Muscle of leg (tissue), 11 donors: ENCODE measurements around the gene TMEM203. TPM values are rescaled to one million over a fixed set of nuclear protein-coding genes. Genes with fewer than 3 reads are reported as not detected.
"Not testable (repeated sequence)": the region's sequence is repeated elsewhere in the genome, so short reads cannot be mapped to it uniquely, and the experiment has no call there.

Experiments used
- DNase-seq: peaks from one replicate; pipeline ENCODE4 v3.0.0; 2013
- H3K27ac ChIP-seq: one replicate; pipeline ENCODE4 v1.5.1; 2013; ENCODE audit warnings: mild to moderate bottlenecking, low read length, control low read depth
- H3K27me3 ChIP-seq: one replicate; pipeline ENCODE4 v1.6.1; 2013; ENCODE audit warnings: low read length; ENCODE audit not compliant: control insufficient read depth, insufficient read depth
- H3K36me3 ChIP-seq: one replicate; pipeline ENCODE4 v1.6.1; 2013; ENCODE audit warnings: low read length; ENCODE audit not compliant: control insufficient read depth, insufficient read depth
- H3K4me1 ChIP-seq: one replicate; pipeline ENCODE4 v1.6.1; 2013; ENCODE audit warnings: low read length; ENCODE audit not compliant: control insufficient read depth, insufficient read depth
- H3K4me3 ChIP-seq: one replicate; pipeline ENCODE4 v1.5.1; 2013; ENCODE audit warnings: low read length, control low read depth
- H3K9me3 ChIP-seq: replicated peaks from 2 replicates; pipeline ENCODE4 v1.6.1; 2013; ENCODE audit warnings: low read depth, low read length; ENCODE audit not compliant: control insufficient read depth
- WGBS: methylation state at CpG from one replicate; pipeline ENCODE4 v1.1.5; 2013; ENCODE audit warnings: missing lambda C conversion rate; ENCODE audit not compliant: insufficient coverage; 5-methylcytosine and 5-hydroxymethylcytosine counted together
- polyA plus RNA-seq, 8 donors: library from polyadenylated mRNA; unstranded; fragments of 120-200 nt; gene quantifications; one replicate each; pipeline versions ENCODE4 v1.2.1 to v1.2.3, GENCODE V29; 2013; ENCODE audit warnings: inconsistent platforms in 1 of 8, low replicate concordance in 1 of 8; ENCODE audit not compliant: insufficient read length in 8 of 8, insufficient read depth in 1 of 8
- total RNA-seq: library from RNA; stranded (reverse); fragments of 120-200 nt; gene quantifications from one replicate; pipeline ENCODE4 v1.2.4, GENCODE V29; 2013

Gene TMEM203
- total and polyA plus RNA-seq, 9 donors, result 25.2 to 38.2 (median 36.3) TPM

GRCh38 chr9:137241490-137242268 is 36.2 kb upstream of the TMEM203 start:
- Histone ChIP-seq H3K4me1 (peaks cover 68% of the 10 kb centered on the region), H3K36me3 (peaks cover 25% of the 10 kb centered on the region), H3K27me3 (no peaks in the 10 kb centered on the region), H3K27ac (peak overlapping the region; percentile 79), H3K4me3 (peak overlapping the region; percentile 68), H3K9me3 (no peaks in the 10 kb centered on the region)
- 1% methylated on average over 66 of the region's 83 CpGs for whole genome bisulfite sequencing
- DNase-seq, result peak; percentile 54

- Histone ChIP-seq H3K9me3 (no peaks in the 10 kb centered on the region), H3K4me1 (peaks cover 72% of the 10 kb centered on the region), H3K36me3 (peaks cover 25% of the 10 kb centered on the region), H3K27ac (peak within 1 kb of the TSS; percentile 98), H3K27me3 (no peaks in the 10 kb centered on the region), H3K4me3 (peak within 1 kb of the TSS; percentile 72)
- DNase-seq, result peak; percentile 100
- 0% methylated on average over 63 of the region's 67 CpGs for WGBS
Observed at GRCh38 chr9:137240841-137241489, 35.5 kb upstream of the TMEM203 start, which contains the start of gene TUBB4B. TUBB4B (plus strand) TSS chr9:137241287; CDS start chr9:137241361, 74 bp downstream.

- H3K36me3 ChIP-seq, result peaks cover 25% of the 10 kb centered on the region
- peak overlapping the region; percentile 98 for H3K27ac ChIP-seq
Observed at GRCh38 chr9:137240318-137240840, 34.9 kb upstream of the TMEM203 start.

GRCh38 chr9:137239541-137240200 is 34.2 kb upstream of the TMEM203 start:
- 92% methylated on average over 4 of the region's 27 CpGs for WGBS
- not testable (repeated sequence) for H3K27me3 ChIP-seq

More at GRCh38 chr9:137240318-137240840, 34.9 kb upstream of the TMEM203 start:
- peaks cover 78% of the 10 kb centered on the region for H3K4me1 ChIP-seq
- peak overlapping the region; percentile 72 for H3K4me3 ChIP-seq
- peaks cover under 1% of the 10 kb centered on the region for H3K27me3 ChIP-seq
- no peaks in the 10 kb centered on the region for H3K9me3 ChIP-seq
- peak; percentile 90 for DNase-seq
- under 1% methylated on average over 58 of the region's 58 CpGs for WGBS

GRCh38 chr9:137237759-137238726 is 32.6 kb upstream of the TMEM203 start:
- Histone ChIP-seq H3K9me3 (no peaks in the 10 kb centered on the region), H3K27ac (peak overlapping the region; percentile 98), H3K4me1 (peaks cover 65% of the 10 kb centered on the region), H3K36me3 (peaks cover 12% of the 10 kb centered on the region), H3K4me3 (peak overlapping the region; percentile 11), H3K27me3 (peaks cover 11% of the 10 kb centered on the region)
- DNase-seq, result peak; percentile 83
- WGBS, result 58% methylated on average over 10 of the region's 13 CpGs

More at GRCh38 chr9:137239541-137240200, 34.2 kb upstream of the TMEM203 start:
- H3K4me1 ChIP-seq, result peaks cover 77% of the 10 kb centered on the region
- H3K9me3 ChIP-seq, DNase-seq: not testable (repeated sequence)
- peak overlapping the region; percentile 72 for H3K4me3 ChIP-seq
- H3K36me3 ChIP-seq, result peaks cover 25% of the 10 kb centered on the region
- H3K27ac ChIP-seq, result peak overlapping the region; percentile 98

GRCh38 chr9:137236936-137237421 is 31.5 kb upstream of the TMEM203 start:
- peaks cover 59% of the 10 kb centered on the region for H3K4me1 ChIP-seq
- H3K27ac ChIP-seq, result peak overlapping the region; percentile 98
- peaks cover 2% of the 10 kb centered on the region for H3K36me3 ChIP-seq
- DNase-seq, result peak; percentile 64
- WGBS, result 29% methylated on average over 7 of the region's 11 CpGs
- peaks cover 20% of the 10 kb centered on the region for H3K27me3 ChIP-seq
- no peaks in the 10 kb centered on the region for H3K9me3 ChIP-seq
- peak overlapping the region; percentile 31 for H3K4me3 ChIP-seq

- Histone ChIP-seq H3K27me3 (peaks cover 23% of the 10 kb centered on the region), H3K9me3 (no peaks in the 10 kb centered on the region), H3K4me3 (peak overlapping the region; percentile 31), H3K27ac (peak overlapping the region; percentile 98), H3K4me1 (peaks cover 58% of the 10 kb centered on the region), H3K36me3 (no peaks in the 10 kb centered on the region)
- WGBS, result 9% methylated on average over 27 of the region's 31 CpGs
- DNase-seq, result peak; percentile 83
Observed at GRCh38 chr9:137236238-137236935, 30.9 kb upstream of the TMEM203 start.

GRCh38 chr9:137235424-137236237 is 30.2 kb upstream of the TMEM203 start:
- 52% methylated on average over 35 of the region's 35 CpGs for WGBS
- Histone ChIP-seq H3K4me3 (peak overlapping the region; percentile 14), H3K4me1 (peaks cover 58% of the 10 kb centered on the region), H3K27me3 (peaks cover 23% of the 10 kb centered on the region), H3K9me3 (no peaks in the 10 kb centered on the region), H3K36me3 (no peaks in the 10 kb centered on the region), H3K27ac (peak overlapping the region; percentile 64)
- DNase-seq, result no peak
